SK-N-SH (cell line): ENCODE results near the gene PAX9.

Source experiments
- EP300 ChIP-seq, 2 experiments: IDR thresholded peaks; 2 replicates each; pipeline versions ENCODE4 v1.4.0 to v1.6.1; 2012; ENCODE audit warnings: borderline replicate concordance in 1 of 2, low read depth in 1 of 2, low read length in 1 of 2
- IRF3 ChIP-seq: fragments of 150-350 bp; IDR thresholded peaks from 2 replicates; pipeline ENCODE4 v1.6.1; 2016; ENCODE audit warnings: mild to moderate bottlenecking, low read depth, low read length
- POLR2AphosphoS5 ChIP-seq: IDR thresholded peaks from 2 replicates; pipeline ENCODE4 v1.6.1; 2012; ENCODE audit warnings: low read depth, low read length
- RCOR1 ChIP-seq: fragments of 150-350 bp; IDR thresholded peaks from 2 replicates; pipeline ENCODE4 v1.6.1; 2017; ENCODE audit warnings: antibody characterized with exemption, low read length
- REST ChIP-seq: IDR thresholded peaks from 2 replicates; pipeline ENCODE4 v1.6.1; 2012; ENCODE audit warnings: mild to moderate bottlenecking, low read depth, low read length, moderate library complexity
- RFX5 ChIP-seq: IDR thresholded peaks from 2 replicates; pipeline ENCODE4 v1.6.1; 2012; ENCODE audit warnings: mild to moderate bottlenecking, improper control_type of control experiment, low read length
- TAF1 ChIP-seq: IDR thresholded peaks from 2 replicates; pipeline ENCODE4 v1.6.1; 2012; ENCODE audit warnings: low read depth, mild to moderate bottlenecking, low read length, moderate library complexity, borderline replicate concordance
- TCF12 ChIP-seq: IDR thresholded peaks from 2 replicates; pipeline ENCODE4 v1.4.0; 2012
- TEAD4 ChIP-seq: IDR thresholded peaks from 2 replicates; pipeline ENCODE4 v1.4.0; 2012; ENCODE audit warnings: mild to moderate bottlenecking, borderline replicate concordance; ENCODE audit not compliant: insufficient read depth
- USF2 ChIP-seq: fragments of 150-350 bp; IDR thresholded peaks from 2 replicates; pipeline ENCODE4 v1.6.1; 2017; ENCODE audit warnings: antibody characterized with exemption, low read length, low read depth, borderline replicate concordance
- YY1 ChIP-seq: IDR thresholded peaks from 2 replicates; pipeline ENCODE4 v1.4.0; 2012; ENCODE audit warnings: low read depth, mild to moderate bottlenecking
- TF ChIP-seq, protein P1 (sequence below): fragments of 200-600 bp; sonication (generic); IDR thresholded peaks from 2 replicates; pipeline ENCODE4 v1.6.1; 2017; ENCODE audit warnings: antibody characterized with exemption, mild to moderate bottlenecking, moderate library complexity
- TF ChIP-seq, protein P2 (sequence below): IDR thresholded peaks from 2 replicates; pipeline ENCODE4 v1.4.0; 2012; ENCODE audit warnings: low read depth, borderline replicate concordance
- TF ChIP-seq, protein P3 (sequence below): IDR thresholded peaks from 2 replicates; pipeline ENCODE4 v1.4.0; 2012; ENCODE audit warnings: low read depth

DNA sequence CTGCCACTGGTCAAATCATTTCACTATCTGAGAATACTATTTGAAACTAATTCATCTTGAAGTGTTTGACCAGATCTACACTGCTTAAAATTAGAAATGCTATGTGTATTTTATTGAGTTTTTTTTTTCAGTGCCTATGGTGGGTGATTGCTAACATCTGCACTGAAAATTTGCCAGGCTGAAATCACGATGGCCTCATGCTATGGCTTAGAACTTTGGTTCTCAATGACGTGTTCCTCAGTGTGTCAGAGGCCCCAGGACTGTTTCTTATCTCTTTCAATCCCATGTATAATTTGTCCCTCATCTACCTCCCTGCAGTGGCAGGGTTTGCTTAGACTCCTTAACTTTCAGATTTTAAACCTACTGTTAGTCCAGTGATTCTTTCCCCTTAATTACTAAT, 43.0 kb upstream of the PAX9 start:
- TF ChIP-seq, protein P1, sequence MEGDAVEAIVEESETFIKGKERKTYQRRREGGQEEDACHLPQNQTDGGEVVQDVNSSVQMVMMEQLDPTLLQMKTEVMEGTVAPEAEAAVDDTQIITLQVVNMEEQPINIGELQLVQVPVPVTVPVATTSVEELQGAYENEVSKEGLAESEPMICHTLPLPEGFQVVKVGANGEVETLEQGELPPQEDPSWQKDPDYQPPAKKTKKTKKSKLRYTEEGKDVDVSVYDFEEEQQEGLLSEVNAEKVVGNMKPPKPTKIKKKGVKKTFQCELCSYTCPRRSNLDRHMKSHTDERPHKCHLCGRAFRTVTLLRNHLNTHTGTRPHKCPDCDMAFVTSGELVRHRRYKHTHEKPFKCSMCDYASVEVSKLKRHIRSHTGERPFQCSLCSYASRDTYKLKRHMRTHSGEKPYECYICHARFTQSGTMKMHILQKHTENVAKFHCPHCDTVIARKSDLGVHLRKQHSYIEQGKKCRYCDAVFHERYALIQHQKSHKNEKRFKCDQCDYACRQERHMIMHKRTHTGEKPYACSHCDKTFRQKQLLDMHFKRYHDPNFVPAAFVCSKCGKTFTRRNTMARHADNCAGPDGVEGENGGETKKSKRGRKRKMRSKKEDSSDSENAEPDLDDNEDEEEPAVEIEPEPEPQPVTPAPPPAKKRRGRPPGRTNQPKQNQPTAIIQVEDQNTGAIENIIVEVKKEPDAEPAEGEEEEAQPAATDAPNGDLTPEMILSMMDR: no peak
- TF ChIP-seq REST (no peak), EP300 (IDR thresholded peaks at IDR 0.05; ENCODE audit: borderline replicate concordance in 1 of 2, low read depth in 1 of 2, low read length in 1 of 2) (no peak), RFX5 (no peak), RCOR1 (no peak), POLR2AphosphoS5 (no peak), TEAD4 (no peak), TCF12 (no peak), YY1 (no peak), IRF3 (no peak), USF2 (no peak), TAF1 (no peak)
- TF ChIP-seq, protein P2, sequence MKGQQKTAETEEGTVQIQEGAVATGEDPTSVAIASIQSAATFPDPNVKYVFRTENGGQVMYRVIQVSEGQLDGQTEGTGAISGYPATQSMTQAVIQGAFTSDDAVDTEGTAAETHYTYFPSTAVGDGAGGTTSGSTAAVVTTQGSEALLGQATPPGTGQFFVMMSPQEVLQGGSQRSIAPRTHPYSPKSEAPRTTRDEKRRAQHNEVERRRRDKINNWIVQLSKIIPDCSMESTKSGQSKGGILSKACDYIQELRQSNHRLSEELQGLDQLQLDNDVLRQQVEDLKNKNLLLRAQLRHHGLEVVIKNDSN: no peak
- TF ChIP-seq, protein P3, sequence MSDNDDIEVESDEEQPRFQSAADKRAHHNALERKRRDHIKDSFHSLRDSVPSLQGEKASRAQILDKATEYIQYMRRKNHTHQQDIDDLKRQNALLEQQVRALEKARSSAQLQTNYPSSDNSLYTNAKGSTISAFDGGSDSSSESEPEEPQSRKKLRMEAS: no peak
